HepG2 (cell line): ENCODE data around the gene NUDT8. TPM values are rescaled to one million over a fixed set of nuclear protein-coding genes. Genes with fewer than 3 reads are reported as not detected.

Experiments used
- ADNP ChIP-seq: sonication (generic); formaldehyde crosslinking; IDR thresholded peaks from 2 replicates; pipeline ENCODE4 v1.4.0; 2020; ENCODE audit warnings: missing genetic modification reagents
- E2F1 ChIP-seq: sonication (generic); formaldehyde crosslinking; IDR thresholded peaks from 2 replicates; pipeline ENCODE4 v1.5.0; 2020; ENCODE audit warnings: missing genetic modification reagents
- EHMT2 ChIP-seq: fragments of 200-600 bp; sonication (generic); IDR thresholded peaks from 2 replicates; pipeline ENCODE4 v1.7.0; 2017; ENCODE audit warnings: antibody characterized with exemption, low read depth, low read length, borderline replicate concordance
- FOXO4 ChIP-seq: sonication (generic); formaldehyde crosslinking; conservative IDR thresholded peaks from 2 replicates; pipeline ENCODE4 v1.8.1; 2023; ENCODE audit warnings: missing genetic modification reagents
- FOXP1 ChIP-seq, 2 experiments: fragments of 450-650 bp in 1 of 2; IDR thresholded peaks; 2 replicates each; pipeline ENCODE4 v1.6.1; 2017 to 2018; ENCODE audit warnings: antibody characterized with exemption in 1 of 2
- GATAD2A ChIP-seq: IDR thresholded peaks from 2 replicates; pipeline ENCODE4 v1.6.1; 2016
- GFI1 ChIP-seq: sonication (generic); formaldehyde crosslinking; IDR thresholded peaks from 2 replicates; pipeline ENCODE4 v1.5.0; 2020; ENCODE audit warnings: missing genetic modification reagents, mild to moderate bottlenecking, borderline replicate concordance
- GPN1 ChIP-seq: sonication (generic); formaldehyde crosslinking; IDR thresholded peaks from 2 replicates; pipeline ENCODE4 v1.5.1; 2020; ENCODE audit warnings: missing genetic modification reagents, borderline replicate concordance
- HOXD1 ChIP-seq: sonication (generic); formaldehyde crosslinking; IDR thresholded peaks from 2 replicates; pipeline ENCODE4 v1.5.0; 2020; ENCODE audit warnings: missing genetic modification reagents
- KDM3A ChIP-seq: IDR thresholded peaks from 2 replicates; pipeline ENCODE4 v1.6.1; 2018; ENCODE audit warnings: low read depth, missing compliant biosample characterization
- KLF12 ChIP-seq: sonication (generic); formaldehyde crosslinking; IDR thresholded peaks from 2 replicates; pipeline ENCODE4 v1.4.0; 2020; ENCODE audit warnings: missing genetic modification reagents, borderline replicate concordance
- LBX2 ChIP-seq: sonication (generic); formaldehyde crosslinking; IDR thresholded peaks from 2 replicates; pipeline ENCODE4 v1.5.0; 2020; ENCODE audit warnings: missing genetic modification reagents, mild to moderate bottlenecking, borderline replicate concordance
- NCOA1 ChIP-seq: sonication (generic); formaldehyde crosslinking; IDR thresholded peaks from 2 replicates; pipeline ENCODE4 v1.9.0; 2021; ENCODE audit warnings: missing genetic modification reagents
- RFXAP ChIP-seq: sonication (generic); formaldehyde crosslinking; IDR thresholded peaks from 2 replicates; pipeline ENCODE4 v1.4.0; 2020; ENCODE audit warnings: missing genetic modification reagents, borderline replicate concordance
- RNF219 ChIP-seq: sonication (generic); formaldehyde crosslinking; IDR thresholded peaks from 2 replicates; pipeline ENCODE4 v1.5.0; 2020; ENCODE audit warnings: mild to moderate bottlenecking, missing genetic modification reagents
- SMYD3 ChIP-seq: sonication (generic); formaldehyde crosslinking; IDR thresholded peaks from 2 replicates; pipeline ENCODE4 v1.8.1; 2023; ENCODE audit warnings: mild to moderate bottlenecking, missing genetic modification reagents
- SRSF4 ChIP-seq: fragments of 200-400 bp; formaldehyde crosslinking; IDR thresholded peaks from one replicate; pipeline ENCODE4 v1.6.1; 2018; ENCODE audit warnings: mild to moderate bottlenecking, low read depth, low read length, moderate library complexity; ENCODE audit not compliant: poor library complexity, severe bottlenecking
- SRSF9 ChIP-seq: fragments of 200-400 bp; formaldehyde crosslinking; IDR thresholded peaks from 2 replicates; pipeline ENCODE4 v1.6.1; 2018; ENCODE audit warnings: borderline replicate concordance, mild to moderate bottlenecking, low read depth, low read length; ENCODE audit not compliant: insufficient read depth, poor library complexity, severe bottlenecking
- TMF1 ChIP-seq: sonication (generic); formaldehyde crosslinking; IDR thresholded peaks from 2 replicates; pipeline ENCODE4 v1.8.1; 2022; ENCODE audit warnings: low read depth, missing genetic modification reagents
- TOE1 ChIP-seq: sonication (generic); formaldehyde crosslinking; IDR thresholded peaks from 2 replicates; pipeline ENCODE4 v1.4.0; 2020; ENCODE audit warnings: mild to moderate bottlenecking, missing genetic modification reagents
- WIZ ChIP-seq: sonication (generic); formaldehyde crosslinking; IDR thresholded peaks from 2 replicates; pipeline ENCODE4 v1.5.1; 2020; ENCODE audit warnings: mild to moderate bottlenecking, missing genetic modification reagents
- ZBTB21 ChIP-seq: sonication (generic); formaldehyde crosslinking; IDR thresholded peaks from 2 replicates; pipeline ENCODE4 v1.4.0; 2020; ENCODE audit warnings: missing genetic modification reagents
- ZNF580 ChIP-seq: IDR thresholded peaks from 2 replicates; pipeline ENCODE4 v1.6.1; 2016; ENCODE audit warnings: low read depth, borderline replicate concordance
- ZNF766 ChIP-seq: sonication (generic); formaldehyde crosslinking; IDR thresholded peaks from 2 replicates; pipeline ENCODE4 v1.5.0; 2020; ENCODE audit warnings: missing genetic modification reagents, borderline replicate concordance
- polyA plus RNA-seq, 8 experiments: library from polyadenylated mRNA; depleted of rRNA in 3 of 8; stranded (reverse) in 7 of 8; unstranded in 1 of 8; fragments of >200 nt; fragmentation: Illumina TruSeq in 4 of 8; extraction: Trizol in 4 of 8; gene quantifications; 2 replicates each; pipeline versions ENCODE4 v1.2.1 to v1.2.3, GENCODE V29; 2011 to 2016; ENCODE audit warnings: low read depth in 4 of 8, missing spikeins in 1 of 8, mixed read lengths in 1 of 8; ENCODE audit not compliant: insufficient read depth in 1 of 8
- total RNA-seq, 5 experiments: library from RNA; depleted of rRNA; stranded (reverse); fragments of >200 nt; fragmentation: Illumina TruSeq; extraction: Trizol; gene quantifications; 2 replicates each; pipeline ENCODE4 v1.2.3, GENCODE V29; 2016; ENCODE audit warnings: low read depth in 1 of 5

NUDT8 gene
- total and polyA plus RNA-seq, 2 of the 13 experiments (the other 11 are each of a cell fraction or from before 2014, with no cell fraction given), result 6.7 to 25.8 TPM

- TF ChIP-seq KLF12 (CRISPR knock-in tag) (peak; percentile 77; the same call in 1 of the 2 replicates), SMYD3 (no peak), ADNP (CRISPR knock-in tag) (peak; percentile 91), TOE1 (0 out of 2 replicates have a peak, but pooled peaks have one; percentile 41), EHMT2 (no peak), E2F1 (peak; percentile 73; the same call in 1 of the 2 replicates), ZNF766 (CRISPR knock-in tag) (peak; percentile 29; the same call in 1 of the 2 replicates), SRSF9 (no peak), SRSF4 (no peak), FOXP1 (IDR thresholded peaks at IDR 0.05) (no peak), FOXP1 (CRISPR knock-in tag; IDR thresholded peaks at IDR 0.05) (no peak), WIZ (CRISPR knock-in tag) (no peak), NCOA1 (CRISPR knock-in tag) (no peak), RFXAP (CRISPR knock-in tag) (no peak), GATAD2A (CRISPR knock-in tag) (peak; percentile 57; the same call in 1 of the 2 replicates), GFI1 (CRISPR knock-in tag) (no peak), FOXO4 (CRISPR knock-in tag) (no peak), HOXD1 (0 out of 2 replicates have a peak, but pooled peaks have one; percentile 24), ZBTB21 (CRISPR knock-in tag) (0 out of 2 replicates have a peak, but pooled peaks have one; percentile 31), RNF219 (CRISPR knock-in tag) (no peak; the same call in 1 of the 2 replicates), ZNF580 (CRISPR knock-in tag) (no peak), LBX2 (no peak; the same call in 1 of the 2 replicates), TMF1 (CRISPR knock-in tag) (no peak), GPN1 (CRISPR knock-in tag) (no peak), KDM3A (no peak)
Observed at GRCh38 chr11:67629386-67630227, at the start of gene NUDT8 (continued).
